DOHH2 (cell line): Measurements from ENCODE around the gene HNRNPA0.

Experiments
- CTCF ChIP-seq: fragments of 200-600 bp; sonication (generic); IDR thresholded peaks from one replicate; pipeline ENCODE4 v1.5.1; 2014; ENCODE audit warnings: antibody characterized with exemption, mild to moderate bottlenecking, low read depth, low read length; ENCODE audit not compliant: poor library complexity, severe bottlenecking
- EZH2phosphoT487 ChIP-seq: fragments of 200-600 bp; sonication (generic); IDR thresholded peaks from 2 replicates; pipeline ENCODE4 v1.6.1; 2017; ENCODE audit warnings: borderline replicate concordance, mild to moderate bottlenecking, antibody characterized with exemption, low read length, moderate library complexity, mixed read lengths

- TF ChIP-seq CTCF, result peak; percentile 58
- TF ChIP-seq EZH2phosphoT487, result no peak
These were observed 24.8 kb upstream of the HNRNPA0 start for GRCh38 chr5:137778772-137779564.
